ENCODE results near the gene TMEM253. TPM values are rescaled to one million over a fixed set of nuclear protein-coding genes. Genes with fewer than 3 reads are reported as not detected.

Gene TMEM253
- total and polyA plus RNA-seq, 9 of the 15 experiments (the other 6 are each of a cell fraction or from before 2014, with no cell fraction given), result 0.11 to 0.61 (median 0.26) TPM; not detected in 3

- TF ChIP-seq ELK3 (CRISPR knock-in tag; IDR thresholded peaks at IDR 0.05) (no peak), ZNF184 (CRISPR knock-in tag; IDR thresholded peaks at IDR 0.05) (no peak), NR2C1 (IDR thresholded peaks at IDR 0.05) (peak; percentile 48; the same call in 1 of the 2 replicates), NR2C1 (tag; IDR thresholded peaks at IDR 0.05) (peak; percentile 59), GABPA (tag; conservative IDR thresholded peaks at IDR 0.05; ENCODE audit: low read depth) (0 out of 2 replicates have a peak, but pooled peaks have one; percentile 27)
- TF ChIP-seq, protein P1, sequence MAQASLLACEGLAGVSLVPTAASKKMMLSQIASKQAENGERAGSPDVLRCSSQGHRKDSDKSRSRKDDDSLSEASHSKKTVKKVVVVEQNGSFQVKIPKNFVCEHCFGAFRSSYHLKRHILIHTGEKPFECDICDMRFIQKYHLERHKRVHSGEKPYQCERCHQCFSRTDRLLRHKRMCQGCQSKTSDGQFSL (CRISPR knock-in tag; IDR thresholded peaks at IDR 0.05), result no peak
- TF ChIP-seq, protein P1 (tag; IDR thresholded peaks at IDR 0.05), result peak in 1 of 2 experiments; percentile 59; a peak in 2 of 4 replicates
- TF ChIP-seq, protein P2, sequence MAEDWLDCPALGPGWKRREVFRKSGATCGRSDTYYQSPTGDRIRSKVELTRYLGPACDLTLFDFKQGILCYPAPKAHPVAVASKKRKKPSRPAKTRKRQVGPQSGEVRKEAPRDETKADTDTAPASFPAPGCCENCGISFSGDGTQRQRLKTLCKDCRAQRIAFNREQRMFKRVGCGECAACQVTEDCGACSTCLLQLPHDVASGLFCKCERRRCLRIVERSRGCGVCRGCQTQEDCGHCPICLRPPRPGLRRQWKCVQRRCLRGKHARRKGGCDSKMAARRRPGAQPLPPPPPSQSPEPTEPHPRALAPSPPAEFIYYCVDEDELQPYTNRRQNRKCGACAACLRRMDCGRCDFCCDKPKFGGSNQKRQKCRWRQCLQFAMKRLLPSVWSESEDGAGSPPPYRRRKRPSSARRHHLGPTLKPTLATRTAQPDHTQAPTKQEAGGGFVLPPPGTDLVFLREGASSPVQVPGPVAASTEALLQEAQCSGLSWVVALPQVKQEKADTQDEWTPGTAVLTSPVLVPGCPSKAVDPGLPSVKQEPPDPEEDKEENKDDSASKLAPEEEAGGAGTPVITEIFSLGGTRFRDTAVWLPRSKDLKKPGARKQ (CRISPR knock-in tag; IDR thresholded peaks at IDR 0.05), result no peak
- TF ChIP-seq, protein P3, sequence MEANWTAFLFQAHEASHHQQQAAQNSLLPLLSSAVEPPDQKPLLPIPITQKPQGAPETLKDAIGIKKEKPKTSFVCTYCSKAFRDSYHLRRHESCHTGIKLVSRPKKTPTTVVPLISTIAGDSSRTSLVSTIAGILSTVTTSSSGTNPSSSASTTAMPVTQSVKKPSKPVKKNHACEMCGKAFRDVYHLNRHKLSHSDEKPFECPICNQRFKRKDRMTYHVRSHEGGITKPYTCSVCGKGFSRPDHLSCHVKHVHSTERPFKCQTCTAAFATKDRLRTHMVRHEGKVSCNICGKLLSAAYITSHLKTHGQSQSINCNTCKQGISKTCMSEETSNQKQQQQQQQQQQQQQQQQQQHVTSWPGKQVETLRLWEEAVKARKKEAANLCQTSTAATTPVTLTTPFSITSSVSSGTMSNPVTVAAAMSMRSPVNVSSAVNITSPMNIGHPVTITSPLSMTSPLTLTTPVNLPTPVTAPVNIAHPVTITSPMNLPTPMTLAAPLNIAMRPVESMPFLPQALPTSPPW (CRISPR knock-in tag; IDR thresholded peaks at IDR 0.05), result peak; percentile 92
- TF ChIP-seq, protein P4, sequence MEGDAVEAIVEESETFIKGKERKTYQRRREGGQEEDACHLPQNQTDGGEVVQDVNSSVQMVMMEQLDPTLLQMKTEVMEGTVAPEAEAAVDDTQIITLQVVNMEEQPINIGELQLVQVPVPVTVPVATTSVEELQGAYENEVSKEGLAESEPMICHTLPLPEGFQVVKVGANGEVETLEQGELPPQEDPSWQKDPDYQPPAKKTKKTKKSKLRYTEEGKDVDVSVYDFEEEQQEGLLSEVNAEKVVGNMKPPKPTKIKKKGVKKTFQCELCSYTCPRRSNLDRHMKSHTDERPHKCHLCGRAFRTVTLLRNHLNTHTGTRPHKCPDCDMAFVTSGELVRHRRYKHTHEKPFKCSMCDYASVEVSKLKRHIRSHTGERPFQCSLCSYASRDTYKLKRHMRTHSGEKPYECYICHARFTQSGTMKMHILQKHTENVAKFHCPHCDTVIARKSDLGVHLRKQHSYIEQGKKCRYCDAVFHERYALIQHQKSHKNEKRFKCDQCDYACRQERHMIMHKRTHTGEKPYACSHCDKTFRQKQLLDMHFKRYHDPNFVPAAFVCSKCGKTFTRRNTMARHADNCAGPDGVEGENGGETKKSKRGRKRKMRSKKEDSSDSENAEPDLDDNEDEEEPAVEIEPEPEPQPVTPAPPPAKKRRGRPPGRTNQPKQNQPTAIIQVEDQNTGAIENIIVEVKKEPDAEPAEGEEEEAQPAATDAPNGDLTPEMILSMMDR (IDR thresholded peaks at IDR 0.05 in 2 of 3, conservative IDR thresholded peaks at IDR 0.05 in 1 of 3; ENCODE audit: insufficient read depth in 2 of 3, low read depth in 1 of 3, low read length in 3 of 3), result peak in 1 of 3 experiments; percentile 13; a peak in 1 of 6 replicates
Measured at GRCh38 chr14:21098076-21098891, 2.6 kb upstream of the TMEM253 start, which contains the start of gene ZNF219 (continued).

Data from K562 (cell line).